Left cardiac atrium (tissue), 4 donors: ENCODE data around the gene TEN1. TPM values are rescaled to one million over a fixed set of nuclear protein-coding genes. Genes with fewer than 3 reads are reported as not detected.
A peak's percentile ranks its signal among the peaks of the same experiment; 100 is the strongest.
"Not testable (repeated sequence)": the region's sequence is repeated elsewhere in the genome, so short reads cannot be mapped to it uniquely, and the experiment has no call there.

Experiments
- ATAC-seq, 2 donors: fragments of 200-7000 bp; cut with Tn5 transposase; one replicate each; pipeline ENCODE4 v1.9.1; 2020; ENCODE audit warnings: mild to moderate bottlenecking in 2 of 2, moderate library complexity in 2 of 2
- DNase-seq: peaks from one replicate; pipeline ENCODE4 v3.0.0-alpha.2; 2020
- intact Hi-C, 2 donors: fragments of 100-400 bp; cut with DNase I; formaldehyde crosslinking; loops; one replicate each; pipeline versions ENCODE4 v1.14.1 to v1.15.1; 2022 to 2023
- total RNA-seq, 2 donors: library from RNA; stranded (reverse); fragmentation: NEBNext Ultra II Directional; extraction: Animal tissue kit (Norgen Biotek cat#: 25700); gene quantifications; one replicate each; pipeline ENCODE4 v1.2.1, GENCODE V29; 2021
- donor health status: DM: no; HTN: yes; CAD: no.
- donor health status: DM: no; HTN: yes; CAD: no; lungs with severe emphysema.
- donor health status: DM: yes; HTN: yes; CAD: no.
- donor health status: Dilated cardiomyopathy.

TEN1 gene
- total RNA-seq, 2 donors from 2014 or later = 10.2 to 12.2 TPM

GRCh38 chr17:75970626-75971025 is 8.4 kb upstream of the TEN1 start:
- intact Hi-C loops = no loop called here
- DNase-seq (no peak), ATAC-seq (no peak)

DNA sequence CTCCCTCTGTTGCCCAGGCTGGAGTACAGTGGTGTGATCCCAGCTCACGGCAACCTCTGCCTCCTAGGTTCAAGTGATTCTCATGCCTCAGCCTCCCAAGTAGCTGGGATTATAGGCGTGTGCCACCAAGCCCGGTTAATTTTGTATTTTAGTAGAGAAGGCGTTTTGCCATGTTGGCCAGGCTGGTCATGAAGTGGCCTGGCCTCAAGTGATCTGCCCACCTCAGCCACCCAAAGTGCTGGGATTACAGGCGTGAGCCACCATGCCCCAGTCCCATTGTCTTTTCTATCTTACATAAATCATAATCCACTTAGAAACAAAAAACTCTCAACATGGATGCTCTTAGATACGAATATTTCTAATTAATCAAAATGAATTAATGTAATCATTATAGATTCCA is 3.9 kb upstream of the TEN1 start:
- intact Hi-C loops = loop anchor here in 1 of 2 donors (5.0 kb wide), 1 partner anchor 33 kb away; the partner anchor contains the start of gene FBF1
- not testable (repeated sequence) for ATAC-seq, DNase-seq

GRCh38 chr17:75975757-75976174 is 3.3 kb upstream of the TEN1 start:
- intact Hi-C loops = loop anchor here in 1 of 2 donors (5.0 kb wide), 1 partner anchor 33 kb away; the partner anchor contains the start of gene FBF1
- no peak for DNase-seq
- ATAC-seq = no peak

DNA sequence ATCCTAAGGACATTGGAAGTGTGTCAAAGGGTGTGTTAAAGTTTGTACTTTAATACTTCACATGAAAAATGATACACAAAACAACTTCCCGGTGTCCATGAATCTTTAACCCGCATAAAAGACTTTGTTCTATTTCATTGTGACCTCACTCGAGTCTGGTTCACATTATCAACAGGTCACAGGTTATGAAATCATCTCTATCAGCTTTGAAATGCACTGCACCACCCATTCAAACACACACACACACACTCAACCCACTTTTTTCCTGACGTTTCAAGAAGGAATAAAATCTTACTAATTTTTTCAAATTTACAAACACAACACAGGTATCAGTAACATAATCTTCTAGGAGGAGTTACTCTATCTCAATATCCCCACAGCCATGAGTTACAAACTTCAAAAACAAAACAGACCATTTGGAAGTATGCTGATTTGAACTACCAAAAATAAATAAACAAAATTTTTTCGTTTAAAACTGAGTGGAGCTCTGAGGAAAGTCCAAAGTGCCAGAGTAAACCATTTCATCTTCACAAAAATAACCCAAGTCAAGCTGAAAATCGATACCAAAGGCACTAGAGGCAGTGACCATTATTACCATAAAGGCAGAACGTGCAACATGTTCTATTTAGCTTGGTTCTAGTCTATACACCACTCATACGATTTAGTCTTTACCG is 2.7 kb upstream of the TEN1 start:
- intact Hi-C loops = loop anchor here in 1 of 2 donors (5.0 kb wide), 1 partner anchor 34 kb away; the partner anchor contains the start of gene FBF1
- DNase-seq = no peak
- ATAC-seq = no peak

- intact Hi-C loops = loop anchor here in 1 of 2 donors (5.0 kb wide), 1 partner anchor 37 kb away; the partner anchor contains the start of gene FBF1
- DNase-seq = no peak
- peak; percentile 25 to 46 for ATAC-seq
Observed at GRCh38 chr17:75979705-75980187, 706 bp downstream of the TEN1 start.

GRCh38 chr17:75980188-75981018 is 1.4 kb downstream of the TEN1 start:
- intact Hi-C loops = no loop called here
- DNase-seq (no peak), ATAC-seq (no peak)

DNA sequence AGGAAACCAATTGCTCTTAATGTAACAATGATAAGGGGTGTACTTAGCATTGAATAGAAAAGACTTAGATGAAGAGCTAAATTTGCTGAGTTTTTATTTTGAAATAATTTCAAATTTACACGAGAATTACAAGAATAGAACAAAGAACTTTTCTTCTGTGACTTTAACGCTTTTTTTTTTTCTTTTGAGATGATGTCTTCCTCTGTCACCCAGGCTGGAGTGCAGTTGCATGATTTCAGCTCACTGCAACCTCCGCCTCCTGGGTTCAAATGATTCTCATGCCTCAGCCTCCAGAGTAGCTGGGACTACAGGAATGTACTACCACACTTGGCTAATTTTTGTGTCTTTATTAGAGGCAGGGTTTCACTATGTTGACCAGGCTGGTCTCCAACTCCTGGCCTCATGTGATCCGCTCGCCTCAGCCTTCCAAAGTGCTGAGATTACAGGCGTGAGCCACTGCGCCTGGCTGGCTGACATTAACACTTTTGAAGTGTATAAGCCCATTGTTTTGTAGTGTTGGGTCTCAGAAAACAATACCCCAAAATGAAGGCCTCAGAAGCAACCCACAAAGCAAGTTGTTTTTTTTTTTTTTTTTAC is 2.1 kb downstream of the TEN1 start:
- ATAC-seq = no peak
- DNase-seq = no peak
- intact Hi-C loops = no loop called here

- intact Hi-C loops = no loop called here
- ATAC-seq = peak in 1 of 2 donors; percentile 27
- peak; percentile 51 for DNase-seq
Observed at GRCh38 chr17:75983501-75984181, 4.6 kb downstream of the TEN1 start.

DNA sequence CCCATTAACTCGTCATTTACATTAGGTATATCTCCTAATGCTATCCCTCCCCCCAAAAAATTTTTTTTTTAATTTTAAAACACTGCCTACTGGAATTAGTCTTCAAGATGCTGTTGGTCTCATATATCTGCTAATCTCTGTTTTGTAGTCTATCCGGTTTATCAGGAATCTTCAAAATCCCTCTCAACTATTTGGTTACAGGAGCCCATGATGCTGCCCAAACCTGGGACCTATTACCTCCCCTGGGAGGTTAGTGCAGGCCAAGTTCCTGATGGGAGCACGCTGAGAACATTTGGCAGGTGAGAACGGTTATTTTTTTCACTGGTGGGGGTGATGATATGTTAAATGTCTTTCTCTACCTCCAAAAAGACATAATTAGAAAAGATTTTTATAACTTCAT is 6.9 kb downstream of the TEN1 start:
- DNase-seq (no peak), ATAC-seq (no peak)
- intact Hi-C loops = no loop called here

- intact Hi-C loops = no loop called here
- DNase-seq (no peak), ATAC-seq (no peak)
Observed at GRCh38 chr17:75987041-75987440, 8.0 kb downstream of the TEN1 start.

GRCh38 chr17:75991396-75991795 is 12.4 kb downstream of the TEN1 start:
- DNase-seq (no peak), ATAC-seq (no peak)
- intact Hi-C loops = no loop called here

GRCh38 chr17:75994802-75995370 is 15.8 kb downstream of the TEN1 start:
- DNase-seq (no peak), ATAC-seq (no peak)
- intact Hi-C loops = no loop called here

GRCh38 chr17:75995385-75995925 is 16.4 kb downstream of the TEN1 start:
- ATAC-seq = no peak

GRCh38 chr17:75996665-75997590 is 17.9 kb downstream of the TEN1 start:
- intact Hi-C loops = no loop called here
- DNase-seq (no peak), ATAC-seq (peak in 1 of 2 donors; percentile 70)

More at GRCh38 chr17:75995385-75995925, 16.4 kb downstream of the TEN1 start:
- intact Hi-C loops = no loop called here
- no peak for DNase-seq

DNA sequence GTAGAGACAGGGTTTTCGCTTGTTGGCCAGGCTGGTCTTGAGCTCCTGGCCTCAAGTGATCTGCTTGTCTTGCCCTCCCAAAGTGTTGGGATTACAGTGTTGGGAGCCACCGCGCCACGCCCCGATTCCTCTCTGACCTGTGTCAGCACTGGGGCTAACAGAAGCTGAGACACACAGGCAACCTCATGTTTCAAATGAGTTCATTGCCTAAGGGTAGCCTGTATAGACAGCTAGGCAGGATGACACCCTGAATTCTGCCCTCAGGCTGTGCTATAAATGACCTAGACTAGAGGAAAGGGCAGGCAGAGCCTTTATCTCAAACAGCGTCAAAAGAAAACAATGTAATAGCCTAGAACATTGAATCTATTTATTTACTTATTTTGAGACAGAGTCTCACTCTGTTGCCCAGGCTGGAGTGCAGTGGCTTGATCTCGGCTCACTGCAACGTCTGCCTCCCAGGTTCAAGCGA is 19.3 kb downstream of the TEN1 start:
- intact Hi-C loops = no loop called here

DNA sequence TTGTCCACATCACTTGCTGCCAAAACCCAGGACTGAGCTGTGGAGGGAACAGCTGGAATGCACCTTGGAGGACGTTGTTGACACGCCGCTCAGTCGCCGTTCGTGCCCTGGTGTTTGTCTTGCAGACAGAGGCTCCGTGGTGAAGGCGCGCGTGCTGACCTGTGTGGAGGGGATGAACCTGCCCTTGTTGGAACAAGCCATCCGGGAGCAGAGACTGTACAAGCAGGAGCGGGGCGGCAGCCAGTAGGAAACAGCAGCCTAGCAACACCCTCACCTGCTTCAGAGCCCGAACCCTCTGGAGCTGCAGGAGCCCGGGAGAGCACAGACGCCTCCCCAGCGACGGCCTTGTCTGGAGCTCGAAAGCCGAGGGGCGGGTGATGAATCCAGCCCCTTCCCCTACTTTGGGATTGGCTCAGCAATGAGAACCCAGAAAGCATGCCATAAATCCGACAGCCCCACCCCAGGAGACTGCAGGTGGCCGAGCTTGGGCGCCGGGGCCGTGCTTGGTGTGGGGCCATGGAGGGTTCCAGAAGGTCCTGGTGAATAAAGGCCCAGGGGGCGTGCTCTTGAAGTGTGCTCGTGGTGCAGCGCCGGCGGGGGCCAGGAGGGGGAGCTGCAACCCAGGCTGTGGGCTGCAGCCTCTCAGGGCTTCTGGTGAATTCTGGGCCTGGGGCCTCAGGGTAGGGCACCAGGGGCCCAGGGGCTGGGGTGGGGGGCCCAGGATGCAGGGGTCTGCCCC is 21.1 kb downstream of the TEN1 start:
- DNase-seq (peak; percentile 38), ATAC-seq (peak in 1 of 2 donors; percentile 18)
- intact Hi-C loops = no loop called here

More for the DNA sequence above, 19.3 kb downstream of the TEN1 start:
- DNase-seq (no peak), ATAC-seq (no peak)
